B cell (primary cell): Measurements from ENCODE around the gene FALEC. TPM values are rescaled to one million over a fixed set of nuclear protein-coding genes. Genes with fewer than 3 reads are reported as not detected.

Source experiments
- ATAC-seq: fragments of 200-7000 bp; cut with Tn5 transposase; one replicate; pipeline ENCODE4 v1.10.0; 2021; ENCODE audit warnings: low read depth, mild to moderate bottlenecking, moderate number of reproducible peaks, moderate library complexity
- CTCF ChIA-PET: fragments of 350-600 bp; sonication (Branson Sonifier 250); formaldehyde crosslinking; loops from one replicate; lab custom pipeline; 2021; ENCODE audit warnings: antibody characterized with exemption, inconsistent platforms; lab: Charles Lee
- POLR2A ChIA-PET: fragments of 350-600 bp; sonication (Branson Sonifier 250); formaldehyde crosslinking; loops from one replicate; lab custom pipeline; 2021; ENCODE audit warnings: antibody characterized with exemption; lab: Charles Lee
- DNase-seq: peaks from one replicate; pipeline ENCODE4 v3.0.0; 2013
- H2AFZ ChIP-seq: 2 replicates; pipeline ENCODE4 v1.6.1; 2012; ENCODE audit warnings: mild to moderate bottlenecking, low read depth, low read length; ENCODE audit not compliant: insufficient read depth, poor library complexity, severe bottlenecking
- H3K27ac ChIP-seq, 2 donors: 1 replicate in 1 of 2; 2 replicates in 1 of 2; pipeline ENCODE4 v1.5.1; 2012 to 2013; ENCODE audit warnings: low read length in 2 of 2, mild to moderate bottlenecking in 2 of 2, moderate library complexity in 1 of 2
- H3K27me3 ChIP-seq, 4 experiments: fragments of 200-600 bp in 1 of 4; sonication (generic) in 1 of 4; replicated peaks in 1 of 4; 1 replicate in 2 of 4; 2 replicates in 2 of 4; pipeline versions ENCODE4 v1.6.1 to v1.7.0; 2013 to 2016; ENCODE audit warnings: low read length in 3 of 4, mild to moderate bottlenecking in 2 of 4, mixed read lengths in 1 of 4, moderate library complexity in 1 of 4; ENCODE audit not compliant: insufficient read depth in 4 of 4, control insufficient read depth in 3 of 4; ENCODE audit errors: control extremely low read depth in 1 of 4
- H3K36me3 ChIP-seq, 2 experiments: replicated peaks in 1 of 2; 1 replicate in 1 of 2; 2 replicates in 1 of 2; pipeline versions ENCODE4 v1.6.1 to v1.7.1; 2013; ENCODE audit warnings: low read length in 1 of 2; ENCODE audit not compliant: insufficient read depth in 2 of 2, control insufficient read depth in 1 of 2; ENCODE audit errors: control extremely low read depth in 1 of 2, extremely low read depth in 1 of 2
- H3K4me1 ChIP-seq, 2 donors: fragments of 200-600 bp in 1 of 2; sonication (generic) in 1 of 2; 1 replicate in 1 of 2; 2 replicates in 1 of 2; pipeline versions ENCODE4 v1.5.1 to v1.6.1; 2013 to 2017; ENCODE audit warnings: low read length in 2 of 2; ENCODE audit not compliant: control insufficient read depth in 2 of 2, insufficient read depth in 2 of 2
- H3K4me2 ChIP-seq: replicated peaks from 2 replicates; pipeline ENCODE3; 2012; ENCODE audit warnings: mild to moderate bottlenecking, low read depth, low read length; ENCODE audit not compliant: poor library complexity, severe bottlenecking
- H3K4me3 ChIP-seq, 5 experiments: fragments of 200-600 bp in 1 of 5; sonication (generic) in 1 of 5; 1 replicate in 3 of 5; 2 replicates in 2 of 5; pipeline versions ENCODE4 v1.5.1 to v1.7.0; 2011 to 2016; ENCODE audit warnings: low read length in 4 of 5, mild to moderate bottlenecking in 4 of 5, low read depth in 2 of 5, control low read depth in 1 of 5, moderate library complexity in 1 of 5; ENCODE audit not compliant: insufficient read depth in 1 of 5; ENCODE audit errors: control extremely low read depth in 1 of 5, extremely low read depth in 1 of 5
- H3K79me2 ChIP-seq: fragments of 200-600 bp; sonication (generic); one replicate; pipeline ENCODE4 v1.6.0; 2016; ENCODE audit warnings: low read length; ENCODE audit not compliant: control insufficient read depth, insufficient read depth
- H3K9ac ChIP-seq: fragments of 200-600 bp; sonication (generic); 2 replicates; pipeline ENCODE4 v1.6.1; 2017; ENCODE audit warnings: mild to moderate bottlenecking, low read length, moderate library complexity
- H3K9me3 ChIP-seq, 3 donors: one replicate each; pipeline versions ENCODE4 v1.6.1 to v1.7.1; 2013; ENCODE audit warnings: low read length in 2 of 3; ENCODE audit not compliant: control insufficient read depth in 2 of 3, insufficient read depth in 1 of 3; ENCODE audit errors: control extremely low read depth in 1 of 3
- H4K20me1 ChIP-seq: 2 replicates; pipeline ENCODE4 v1.6.0; 2012; ENCODE audit warnings: mild to moderate bottlenecking, low read length; ENCODE audit not compliant: insufficient read depth, control insufficient read depth, poor library complexity, severe bottlenecking
- H3K27ac Mint-ChIP-seq: one replicate; pipeline ENCODE4 v1.8.0; 2021; ENCODE audit warnings: mixed read lengths
- H3K27me3 Mint-ChIP-seq: one replicate; pipeline ENCODE4 v1.8.0; 2021; ENCODE audit warnings: mixed read lengths
- H3K4me1 Mint-ChIP-seq: one replicate; pipeline ENCODE4 v1.8.0; 2021; ENCODE audit warnings: mixed read lengths
- H3K4me3 Mint-ChIP-seq: one replicate; pipeline ENCODE4 v1.8.0; 2021; ENCODE audit warnings: mixed read lengths
- H3K9me3 Mint-ChIP-seq: one replicate; pipeline ENCODE4 v1.8.0; 2022; ENCODE audit warnings: mixed read lengths; ENCODE audit not compliant: insufficient read depth
- EZH2 ChIP-seq: IDR thresholded peaks from 2 replicates; pipeline ENCODE4 v1.6.1; 2012; ENCODE audit warnings: borderline replicate concordance, low read depth, mild to moderate bottlenecking, moderate library complexity, low read length; ENCODE audit not compliant: insufficient read depth, poor library complexity, severe bottlenecking
- WGBS: methylation state at CpG from one replicate; pipeline ENCODE4 v1.1.5; 2013; ENCODE audit warnings: missing lambda C conversion rate; ENCODE audit not compliant: insufficient coverage; 5-methylcytosine and 5-hydroxymethylcytosine counted together
- intact Hi-C: fragments of 100-400 bp; cut with micrococcal nuclease; formaldehyde crosslinking; loops from one replicate; pipeline ENCODE4 v1.10.0; 2022
- polyA plus RNA-seq: library from polyadenylated mRNA; depleted of rRNA; stranded (reverse); fragments of >200 nt; gene quantifications from 2 replicates; pipeline ENCODE4 v1.2.3, GENCODE V29; 2012
- total RNA-seq, 2 donors: library from RNA; stranded (reverse); fragments of 120-200 nt in 1 of 2; gene quantifications; 1 replicate in 1 of 2; 2 replicates in 1 of 2; pipeline versions ENCODE4 v1.2.3 to v1.2.4, GENCODE V29; 2013 to 2022
- TF ChIP-seq, protein P1 (sequence below): fragments of 200-600 bp; IDR thresholded peaks from one replicate; pipeline ENCODE4 v1.8.0; 2022; ENCODE audit warnings: antibody characterized with exemption, mild to moderate bottlenecking

FALEC gene
- total and polyA plus RNA-seq, 2 donors (not counting 1 experiment from before 2014, with no cell fraction given): 1.1 to 2.6 TPM

- peaks cover 3% of the 10 kb centered on the region for H3K79me2 ChIP-seq
- H2AFZ ChIP-seq: peak overlapping the region; percentile 98
- Mint-ChIP-seq H3K4me3 (peak overlapping the region; percentile 90), H3K27ac (peak overlapping the region; percentile 82), H3K27me3 (no peaks in the 10 kb centered on the region), H3K4me1 (peaks cover 25% of the 10 kb centered on the region), H3K9me3 (no peaks in the 10 kb centered on the region)
- peak overlapping the region; percentile 76 for H3K9ac ChIP-seq
- peak overlapping the region in 4 of 5 experiments; percentile 72 to 86 (median 82) for H3K4me3 ChIP-seq
- H4K20me1 ChIP-seq: no peaks in the 10 kb centered on the region
- H3K4me1 ChIP-seq: peaks cover 22 to 26% of the 10 kb centered on the region in 2 donors
- CTCF ChIA-PET: interaction anchor here (0.6 to 3.3 kb wide), 10 partner anchors 9 to 260 kb away, joined by 3 to 11 read pairs (median 5); no protein-coding TSS in a partner anchor
- peak overlapping the region in 1 of 2 donors; percentile 72 for H3K27ac ChIP-seq
- DNase-seq (peak; percentile 53), ATAC-seq (no peak)
- no peaks in the 10 kb centered on the region for H3K27me3 ChIP-seq
- WGBS: no CpG with 5 or more reads among the region's 4 CpGs
- intact Hi-C loops: loop anchor here (2.0 to 5.0 kb wide), 2 partner anchors 181 to 262 kb away; partner anchors contain the start of gene GOLPH3L
- POLR2A ChIA-PET: interaction anchor here (0.8 to 2.4 kb wide), 5 partner anchors 15 to 153 kb away, joined by 4 to 24 read pairs (median 5); partner anchors contain the start of genes ENSA, RPRD2 and TARS2
- TF ChIP-seq, protein P1, sequence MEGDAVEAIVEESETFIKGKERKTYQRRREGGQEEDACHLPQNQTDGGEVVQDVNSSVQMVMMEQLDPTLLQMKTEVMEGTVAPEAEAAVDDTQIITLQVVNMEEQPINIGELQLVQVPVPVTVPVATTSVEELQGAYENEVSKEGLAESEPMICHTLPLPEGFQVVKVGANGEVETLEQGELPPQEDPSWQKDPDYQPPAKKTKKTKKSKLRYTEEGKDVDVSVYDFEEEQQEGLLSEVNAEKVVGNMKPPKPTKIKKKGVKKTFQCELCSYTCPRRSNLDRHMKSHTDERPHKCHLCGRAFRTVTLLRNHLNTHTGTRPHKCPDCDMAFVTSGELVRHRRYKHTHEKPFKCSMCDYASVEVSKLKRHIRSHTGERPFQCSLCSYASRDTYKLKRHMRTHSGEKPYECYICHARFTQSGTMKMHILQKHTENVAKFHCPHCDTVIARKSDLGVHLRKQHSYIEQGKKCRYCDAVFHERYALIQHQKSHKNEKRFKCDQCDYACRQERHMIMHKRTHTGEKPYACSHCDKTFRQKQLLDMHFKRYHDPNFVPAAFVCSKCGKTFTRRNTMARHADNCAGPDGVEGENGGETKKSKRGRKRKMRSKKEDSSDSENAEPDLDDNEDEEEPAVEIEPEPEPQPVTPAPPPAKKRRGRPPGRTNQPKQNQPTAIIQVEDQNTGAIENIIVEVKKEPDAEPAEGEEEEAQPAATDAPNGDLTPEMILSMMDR: peak; percentile 24
- no peak for TF ChIP-seq EZH2
- H3K36me3 ChIP-seq: no peaks in the 10 kb centered on the region
- H3K4me2 ChIP-seq: peak overlapping the region; percentile 95
- no peaks in the 10 kb centered on the region for H3K9me3 ChIP-seq
Measured at GRCh38 chr1:150516616-150517015, 1.1 kb downstream of the FALEC start.

- Histone ChIP-seq H3K4me1 (peaks cover 14% of the 10 kb centered on the region in 2 donors), H3K79me2 (no peaks in the 10 kb centered on the region), H2AFZ (no peak overlapping the region), H3K9ac (no peak overlapping the region), H4K20me1 (no peaks in the 10 kb centered on the region), H3K27me3 (no peaks in the 10 kb centered on the region), H3K4me3 (no peak overlapping the region), H3K9me3 (peaks cover 0 to 4% (median 0%) of the 10 kb centered on the region in 3 donors), H3K4me2 (no peak overlapping the region), H3K36me3 (no peaks in the 10 kb centered on the region), H3K27ac (no peak overlapping the region)
- Mint-ChIP-seq H3K4me1 (peaks cover 15% of the 10 kb centered on the region), H3K27me3 (no peaks in the 10 kb centered on the region), H3K9me3 (no peaks in the 10 kb centered on the region), H3K4me3 (no peak overlapping the region), H3K27ac (no peak overlapping the region)
- POLR2A ChIA-PET: no interaction called here
- TF ChIP-seq, protein P1: no peak
- TF ChIP-seq EZH2: no peak
- ATAC-seq (no peak), DNase-seq (no peak)
- no CpG with 5 or more reads among the region's 1 CpG for WGBS
- intact Hi-C loops: no loop called here
- CTCF ChIA-PET: no interaction called here
Measured at GRCh38 chr1:150521196-150521968, 5.8 kb downstream of the FALEC start.
